GM13976 (cell line): ENCODE results near the gene ZNF555.

Experiments used
- DNase-seq: peaks from one replicate; pipeline ENCODE4 v3.0.0; 2012; ENCODE audit warnings: low spot score
- in situ Hi-C: fragments of 300-500 bp; cut with MboI; formaldehyde crosslinking; loops from one replicate; pipeline ENCODE4 v1.12.0; 2022; ENCODE audit warnings: low sequenced_read_pairs, mixed read lengths, inconsistent platforms; ENCODE audit not compliant: unreplicated experiment
- TF ChIP-seq, protein P1 (sequence below): IDR thresholded peaks from 2 replicates; pipeline ENCODE4 v1.5.1; 2012; ENCODE audit warnings: borderline replicate concordance, mild to moderate bottlenecking; ENCODE audit not compliant: insufficient read depth; ENCODE audit errors: extremely low read depth, missing control alignments, control extremely low read depth

The ZNF555 gene

DNA sequence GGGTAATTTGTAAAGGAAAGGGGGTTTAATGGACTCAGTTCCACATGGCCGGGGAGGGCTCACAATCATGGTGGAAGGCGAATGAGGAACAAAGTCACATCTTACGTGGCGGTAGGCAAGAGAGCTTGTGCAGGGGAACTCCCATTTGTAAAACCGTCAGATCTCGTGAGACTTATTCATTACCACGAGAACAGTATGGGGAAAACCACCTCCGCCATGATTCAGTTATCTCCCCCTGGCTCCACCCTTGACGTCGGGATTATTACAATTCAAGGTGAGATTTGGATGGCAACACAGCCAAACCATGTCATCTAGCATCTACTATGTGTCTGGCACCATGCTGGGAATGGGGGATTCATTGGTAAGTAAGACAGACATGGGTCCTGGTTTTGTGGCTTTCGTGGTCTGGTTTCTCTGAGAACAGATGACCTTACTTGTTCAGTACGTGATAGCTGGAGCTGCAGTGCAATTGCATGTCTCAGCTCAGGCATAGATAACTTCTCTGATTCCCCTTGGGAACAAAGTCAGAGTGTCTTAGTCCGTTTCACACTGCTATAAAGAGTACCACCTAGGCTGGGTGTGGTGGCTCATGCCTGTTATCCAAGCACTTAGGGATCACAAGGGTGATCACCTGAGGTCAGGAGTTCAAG lies 13.3 kb upstream of the ZNF555 start:
- DNase-seq: no peak
- in situ Hi-C loops: no loop called here
- TF ChIP-seq, protein P1, sequence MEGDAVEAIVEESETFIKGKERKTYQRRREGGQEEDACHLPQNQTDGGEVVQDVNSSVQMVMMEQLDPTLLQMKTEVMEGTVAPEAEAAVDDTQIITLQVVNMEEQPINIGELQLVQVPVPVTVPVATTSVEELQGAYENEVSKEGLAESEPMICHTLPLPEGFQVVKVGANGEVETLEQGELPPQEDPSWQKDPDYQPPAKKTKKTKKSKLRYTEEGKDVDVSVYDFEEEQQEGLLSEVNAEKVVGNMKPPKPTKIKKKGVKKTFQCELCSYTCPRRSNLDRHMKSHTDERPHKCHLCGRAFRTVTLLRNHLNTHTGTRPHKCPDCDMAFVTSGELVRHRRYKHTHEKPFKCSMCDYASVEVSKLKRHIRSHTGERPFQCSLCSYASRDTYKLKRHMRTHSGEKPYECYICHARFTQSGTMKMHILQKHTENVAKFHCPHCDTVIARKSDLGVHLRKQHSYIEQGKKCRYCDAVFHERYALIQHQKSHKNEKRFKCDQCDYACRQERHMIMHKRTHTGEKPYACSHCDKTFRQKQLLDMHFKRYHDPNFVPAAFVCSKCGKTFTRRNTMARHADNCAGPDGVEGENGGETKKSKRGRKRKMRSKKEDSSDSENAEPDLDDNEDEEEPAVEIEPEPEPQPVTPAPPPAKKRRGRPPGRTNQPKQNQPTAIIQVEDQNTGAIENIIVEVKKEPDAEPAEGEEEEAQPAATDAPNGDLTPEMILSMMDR: no peak

DNA sequence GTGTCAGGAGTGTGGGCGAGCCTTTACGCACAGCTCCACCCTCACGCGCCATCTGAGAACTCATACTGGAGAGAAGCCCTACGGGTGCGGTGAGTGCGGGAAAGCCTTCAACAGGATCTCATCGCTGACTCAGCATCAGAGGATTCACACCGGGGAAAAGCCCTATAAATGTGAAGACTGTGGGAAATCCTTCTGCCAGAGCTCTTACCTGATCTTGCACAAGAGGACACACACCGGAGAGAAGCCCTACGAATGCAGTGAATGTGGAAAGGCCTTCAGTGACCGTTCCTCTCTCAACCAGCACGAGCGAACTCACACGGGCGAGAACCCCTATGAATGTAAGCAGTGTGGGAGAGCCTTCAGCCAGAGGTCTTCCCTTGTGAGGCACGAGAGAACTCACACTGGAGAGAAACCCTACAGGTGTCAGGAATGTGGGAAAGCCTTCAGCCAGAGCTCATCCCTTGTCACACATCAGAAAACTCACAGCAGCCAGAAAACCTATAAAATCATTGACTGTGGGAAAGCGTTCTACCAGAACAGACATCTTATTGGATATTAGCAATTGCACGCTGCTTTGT lies 6.9 kb upstream of the ZNF555 start:
- DNase-seq: no peak
- in situ Hi-C loops: no loop called here
- TF ChIP-seq, protein P1: no peak

DNA sequence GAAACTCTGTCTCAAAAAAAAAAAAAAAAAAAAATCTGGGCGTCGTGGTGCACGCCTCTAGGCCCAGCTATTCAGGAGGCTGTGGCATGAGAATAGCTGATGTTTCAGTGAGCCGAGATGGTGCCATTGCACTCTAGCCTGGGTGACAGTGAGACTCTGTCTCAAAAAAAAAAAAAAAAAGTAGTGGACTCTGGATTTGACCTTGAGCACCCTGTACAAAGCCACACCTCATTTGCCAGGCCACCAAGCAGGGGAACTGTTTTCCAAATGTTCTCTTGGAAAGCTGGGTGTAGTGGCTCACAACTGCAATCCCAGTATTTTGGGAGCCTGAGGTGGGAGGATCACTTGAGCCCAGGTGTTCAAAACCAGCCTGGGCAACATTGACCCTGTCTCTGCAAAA lies 3.8 kb upstream of the ZNF555 start:
- in situ Hi-C loops: no loop called here
- DNase-seq: no peak
- TF ChIP-seq, protein P1: no peak

DNA sequence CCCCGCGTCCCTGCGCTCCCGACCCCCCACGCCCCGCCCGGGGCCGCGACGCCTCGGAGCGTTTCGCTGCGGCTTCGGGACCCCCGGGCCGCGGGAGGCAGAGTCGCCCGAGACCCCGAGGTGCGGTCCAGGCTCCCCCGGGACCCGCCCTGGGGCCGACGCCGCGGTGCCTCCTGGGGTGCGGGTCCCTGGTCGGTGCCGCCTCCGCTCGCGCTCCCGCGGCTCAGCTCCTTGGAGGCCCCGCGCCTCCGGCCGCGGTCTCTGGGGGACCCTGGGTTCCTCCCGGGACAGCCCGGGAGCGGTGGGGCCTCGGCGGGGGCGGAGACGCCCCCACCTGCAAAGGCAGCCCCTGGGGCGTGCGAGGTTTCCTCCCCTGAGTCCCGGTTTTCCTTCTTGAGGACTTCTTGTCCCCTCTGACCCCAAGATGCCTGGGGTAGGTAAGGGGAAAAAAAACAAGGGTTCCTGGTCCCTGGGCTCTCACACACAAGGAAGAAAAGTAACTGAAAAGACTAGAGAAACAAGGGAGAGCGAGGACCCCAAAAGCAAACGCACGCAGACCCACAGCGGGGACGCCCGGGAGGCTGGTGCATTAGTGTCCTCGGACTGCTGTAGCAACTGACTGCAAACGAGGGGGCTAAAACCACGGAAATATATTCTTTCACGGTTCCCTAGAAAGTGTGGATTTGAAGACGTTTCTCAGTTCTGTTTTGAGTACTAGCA lies 740 bp downstream of the ZNF555 start:
- in situ Hi-C loops: no loop called here
- TF ChIP-seq, protein P1: no peak
- peak; percentile 47 for DNase-seq

DNA sequence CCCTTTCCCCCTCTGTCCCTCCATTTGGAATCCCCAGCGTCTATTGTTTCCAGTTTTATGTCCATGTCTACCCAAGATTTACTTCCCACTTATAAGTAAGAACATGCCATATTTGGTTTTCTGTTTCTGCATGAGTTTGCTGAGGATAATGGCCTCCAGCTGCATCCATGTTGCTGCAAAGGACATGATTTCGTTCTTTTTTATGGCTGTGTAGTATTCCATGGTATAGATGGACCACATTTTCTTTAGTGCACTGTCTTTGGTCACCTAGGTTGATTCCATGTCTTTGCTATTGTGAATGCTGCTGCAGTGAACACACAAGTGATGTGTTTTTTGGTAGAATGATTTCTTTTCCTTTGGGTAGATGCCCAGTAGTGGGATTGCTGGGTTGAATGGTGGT lies 3.8 kb downstream of the ZNF555 start:
- in situ Hi-C loops: no loop called here
- TF ChIP-seq, protein P1: no peak
- no peak for DNase-seq

DNA sequence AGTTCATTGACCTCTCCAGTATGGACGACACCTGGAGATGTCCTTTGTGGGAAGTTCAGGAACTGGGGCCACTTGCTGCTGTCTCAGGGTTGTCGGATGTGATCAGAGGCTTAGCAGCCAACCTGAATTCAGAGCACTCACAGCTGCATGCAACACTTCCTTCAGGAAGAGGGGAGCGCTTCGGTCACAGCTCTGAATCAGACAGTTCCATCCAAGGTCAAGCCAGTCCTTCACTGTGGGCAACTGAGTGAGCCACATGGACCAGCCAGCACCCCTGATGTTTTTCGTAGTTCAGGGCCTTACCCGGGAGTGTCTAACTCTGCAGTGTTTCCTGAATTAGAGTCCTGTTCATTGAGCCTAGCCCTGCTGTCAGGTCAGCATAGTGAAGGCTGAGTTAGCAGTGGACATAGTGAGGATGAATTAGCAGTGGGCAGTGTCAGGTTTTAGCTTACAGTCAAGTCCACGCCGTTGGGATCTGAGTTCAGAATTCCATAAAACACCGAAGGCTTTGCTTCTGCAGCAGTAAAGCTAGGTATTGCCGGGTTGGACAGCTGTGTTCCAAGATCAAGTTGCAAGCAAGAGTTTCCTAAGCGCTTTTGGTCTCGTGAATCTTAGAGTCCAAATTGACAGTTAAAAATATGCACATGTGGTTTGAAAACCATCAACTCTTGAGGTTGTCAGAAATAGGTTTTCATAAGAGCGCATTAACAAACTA lies 5.1 kb downstream of the ZNF555 start:
- in situ Hi-C loops: no loop called here
- TF ChIP-seq, protein P1: no peak
- no peak for DNase-seq
